Neuronal stem cell (in vitro differentiated cells): ENCODE data around the gene KRT80.

Source experiments
- DNase-seq: peaks from one replicate; pipeline ENCODE4 v3.0.0-alpha.2; 2013; ENCODE audit warnings: low spot score
- H2AFZ ChIP-seq: one replicate; pipeline ENCODE4 v1.6.1; 2013; ENCODE audit warnings: mild to moderate bottlenecking, low read length, inconsistent platforms
- H2AK5ac ChIP-seq: 2 replicates; pipeline ENCODE4 v1.6.1; 2013; ENCODE audit warnings: low read depth, mild to moderate bottlenecking, inconsistent platforms, low read length, moderate library complexity, mixed read lengths
- H2BK120ac ChIP-seq: 2 replicates; pipeline ENCODE4 v1.6.1; 2013; ENCODE audit warnings: low read depth, mild to moderate bottlenecking, inconsistent platforms, low read length, moderate library complexity, mixed read lengths
- H2BK12ac ChIP-seq: one replicate; pipeline ENCODE4 v1.6.1; 2013; ENCODE audit warnings: low read length, inconsistent platforms
- H2BK15ac ChIP-seq: 2 replicates; pipeline ENCODE4 v1.6.1; 2013; ENCODE audit warnings: mild to moderate bottlenecking, low read length, inconsistent platforms, mixed read lengths
- H2BK5ac ChIP-seq: one replicate; pipeline ENCODE4 v1.6.1; 2013; ENCODE audit warnings: inconsistent platforms, mild to moderate bottlenecking, low read length, moderate library complexity
- H3K14ac ChIP-seq: one replicate; pipeline ENCODE4 v1.6.1; 2013; ENCODE audit warnings: low read length, inconsistent platforms
- H3K18ac ChIP-seq: 2 replicates; pipeline ENCODE4 v1.6.1; 2013; ENCODE audit warnings: low read length, inconsistent platforms
- H3K23ac ChIP-seq: 2 replicates; pipeline ENCODE4 v1.6.1; 2013; ENCODE audit warnings: low read depth, mild to moderate bottlenecking, mixed read lengths, low read length, inconsistent platforms; ENCODE audit not compliant: poor library complexity
- H3K27ac ChIP-seq: replicated peaks from 3 replicates; pipeline ENCODE4 v1.5.1; 2013; ENCODE audit warnings: low read length, inconsistent platforms
- H3K27me3 ChIP-seq, 3 experiments: 2 replicates each; pipeline ENCODE4 v1.6.1; 2013; ENCODE audit warnings: low read length in 3 of 3, mild to moderate bottlenecking in 2 of 3, inconsistent platforms in 1 of 3, low read depth in 1 of 3, mixed read lengths in 1 of 3, moderate library complexity in 1 of 3; ENCODE audit not compliant: control insufficient read depth in 3 of 3, insufficient read depth in 3 of 3
- H3K36me3 ChIP-seq, 2 donors: replicated peaks in 1 of 2; 2 replicates each; pipeline ENCODE4 v1.6.1; 2013; ENCODE audit warnings: low read length in 2 of 2; ENCODE audit not compliant: control insufficient read depth in 2 of 2, insufficient read depth in 2 of 2
- H3K4ac ChIP-seq: 2 replicates; pipeline ENCODE4 v1.6.1; 2013; ENCODE audit warnings: inconsistent platforms, mild to moderate bottlenecking, low read length, moderate library complexity
- H3K4me1 ChIP-seq, 2 donors: 1 replicate in 1 of 2; 2 replicates in 1 of 2; pipeline ENCODE4 v1.6.1; 2013; ENCODE audit warnings: low read length in 2 of 2, low read depth in 1 of 2; ENCODE audit not compliant: control insufficient read depth in 2 of 2, insufficient read depth in 1 of 2
- H3K4me2 ChIP-seq: one replicate; pipeline ENCODE4 v1.6.1; 2013; ENCODE audit warnings: mild to moderate bottlenecking, low read length, inconsistent platforms; ENCODE audit not compliant: insufficient read depth, poor library complexity, severe bottlenecking
- H3K4me3 ChIP-seq, 2 donors: 2 replicates each; pipeline ENCODE4 v1.5.1; 2013; ENCODE audit warnings: low read length in 2 of 2, mild to moderate bottlenecking in 2 of 2, inconsistent platforms in 1 of 2, moderate library complexity in 1 of 2
- H3K79me1 ChIP-seq: one replicate; pipeline ENCODE4 v1.6.1; 2013; ENCODE audit warnings: low read depth, mild to moderate bottlenecking, inconsistent platforms, low read length, moderate library complexity
- H3K9ac ChIP-seq: one replicate; pipeline ENCODE4 v1.6.1; 2013; ENCODE audit warnings: mild to moderate bottlenecking, low read depth, low read length, inconsistent platforms; ENCODE audit not compliant: poor library complexity
- H3K9me3 ChIP-seq, 2 donors: replicated peaks in 1 of 2; 2 replicates each; pipeline versions ENCODE3 to v1.6.1; 2013; ENCODE audit warnings: low read length in 2 of 2, mild to moderate bottlenecking in 2 of 2, inconsistent platforms in 1 of 2, low read depth in 1 of 2, mixed read lengths in 1 of 2, moderate library complexity in 1 of 2; ENCODE audit not compliant: control insufficient read depth in 2 of 2, insufficient read depth in 1 of 2
- H4K8ac ChIP-seq: one replicate; pipeline ENCODE4 v1.6.1; 2013; ENCODE audit warnings: low read depth, mild to moderate bottlenecking, inconsistent platforms, low read length, moderate library complexity
- H4K91ac ChIP-seq: one replicate; pipeline ENCODE4 v1.6.1; 2013; ENCODE audit warnings: low read length, low read depth, mild to moderate bottlenecking, inconsistent platforms; ENCODE audit not compliant: poor library complexity
- WGBS, 2 donors: extraction: QIAGEN DNeasy Blood & Tissue Kit; methylation state at CpG; one replicate each; pipeline ENCODE4 v1.1.7; 2013; ENCODE audit warnings: missing lambda C conversion rate in 2 of 2, mixed read lengths in 1 of 2; ENCODE audit not compliant: insufficient read length in 2 of 2, insufficient replicate concordance in 1 of 2; ENCODE audit errors: extremely low coverage in 2 of 2; 5-methylcytosine and 5-hydroxymethylcytosine counted together

Gene KRT80

DNA sequence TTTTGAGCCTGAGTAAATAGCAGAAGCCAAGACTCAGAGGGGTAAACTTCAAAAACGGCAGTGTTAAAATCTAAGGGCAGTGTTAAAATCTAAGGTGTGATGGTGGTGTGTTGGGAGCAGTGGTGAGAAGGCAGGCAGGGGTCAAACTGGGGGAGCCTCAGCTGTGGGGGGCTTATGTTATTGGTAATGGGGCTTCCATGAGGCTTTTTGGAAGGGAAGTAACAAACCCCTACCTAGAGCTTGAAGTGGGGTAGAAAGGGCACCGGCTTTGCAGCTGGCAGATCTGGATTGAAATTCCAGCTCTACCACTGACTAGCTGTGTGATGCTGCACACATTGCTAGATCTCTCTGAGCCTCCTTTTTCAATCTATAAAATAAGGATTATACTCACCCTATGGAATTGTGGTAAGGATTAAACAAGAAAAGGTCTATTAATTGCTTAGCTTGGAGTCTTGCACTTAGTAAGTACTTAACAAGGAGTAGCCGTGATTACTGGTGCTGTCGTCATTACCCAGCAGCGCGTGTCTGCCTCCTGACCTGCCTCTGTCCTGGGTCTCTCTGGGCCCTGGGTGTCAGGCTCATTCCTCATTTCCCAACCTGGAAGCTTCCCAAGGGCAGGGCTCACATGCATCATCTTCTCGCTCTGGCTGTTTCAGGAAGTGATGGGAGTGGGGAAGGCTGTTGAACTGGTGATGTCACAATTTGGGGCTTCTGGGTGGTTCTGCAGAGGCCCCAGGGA is 18.5 kb upstream of the KRT80 start:
- Histone ChIP-seq H3K4me1 (peaks cover 0 to 7% of the 10 kb centered on the region in 2 donors), H2BK5ac (peak overlapping the region; percentile 31), H3K9ac (no peak overlapping the region), H3K9me3 (peaks cover 0 to 2% of the 10 kb centered on the region in 2 donors), H3K36me3 (no peaks in the 10 kb centered on the region), H3K27me3 (peaks cover 0 to 31% (median 0%) of the 10 kb centered on the region in 3 experiments), H2BK12ac (no peak overlapping the region), H3K27ac (no peak overlapping the region), H3K4me3 (no peak overlapping the region), H3K14ac (no peak overlapping the region), H3K18ac (peak overlapping the region; percentile 22), H4K8ac (no peak overlapping the region), H2AK5ac (peak overlapping the region; percentile 43), H2BK15ac (no peak overlapping the region), H2AFZ (no peak overlapping the region), H3K79me1 (no peaks in the 10 kb centered on the region), H3K4me2 (no peak overlapping the region), H4K91ac (no peak overlapping the region), H3K23ac (no peak overlapping the region), H2BK120ac (no peak overlapping the region), H3K4ac (no peak overlapping the region)
- WGBS, 2 donors = no CpG with 5 or more reads among the region's 7 CpGs
- no peak for DNase-seq

DNA sequence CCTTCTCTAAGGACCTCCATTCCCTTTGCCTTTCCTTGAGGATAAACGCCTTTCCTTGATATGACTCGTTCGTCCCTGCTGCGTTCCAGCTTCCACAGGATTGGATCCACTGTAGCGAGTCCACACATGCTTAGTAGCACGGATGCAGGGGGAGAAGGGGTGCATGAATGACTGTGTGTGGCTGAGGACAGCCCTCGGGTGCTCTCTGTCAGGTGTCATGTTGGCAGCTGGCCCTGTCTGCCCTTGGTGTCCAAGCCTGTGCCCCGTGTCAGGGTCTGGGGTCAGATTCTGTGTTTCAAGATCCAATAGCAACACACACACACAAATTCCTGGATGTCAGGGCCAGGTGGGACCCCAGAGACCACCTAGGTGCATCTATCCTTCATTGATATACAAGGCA is 17.5 kb upstream of the KRT80 start:
- Histone ChIP-seq H2BK15ac (no peak overlapping the region), H3K9ac (no peak overlapping the region), H3K14ac (no peak overlapping the region), H4K91ac (no peak overlapping the region), H3K23ac (no peak overlapping the region), H3K4me3 (no peak overlapping the region), H3K79me1 (no peaks in the 10 kb centered on the region), H2AK5ac (no peak overlapping the region), H3K4ac (no peak overlapping the region), H3K18ac (peak overlapping the region; percentile 55), H2BK120ac (no peak overlapping the region), H2BK12ac (no peak overlapping the region), H2AFZ (no peak overlapping the region), H3K4me2 (no peak overlapping the region), H2BK5ac (no peak overlapping the region), H3K4me1 (peaks cover 0 to 7% of the 10 kb centered on the region in 2 donors), H3K27ac (no peak overlapping the region), H3K36me3 (no peaks in the 10 kb centered on the region), H3K27me3 (peaks cover 0 to 34% (median 0%) of the 10 kb centered on the region in 3 experiments), H3K9me3 (peaks cover 0 to 2% of the 10 kb centered on the region in 2 donors), H4K8ac (no peak overlapping the region)
- DNase-seq = no peak
- no CpG with 5 or more reads among the region's 8 CpGs for WGBS, 2 donors

GRCh38 chr12:52208424-52209165 is 16.8 kb upstream of the KRT80 start:
- Histone ChIP-seq H3K14ac (no peak overlapping the region), H2BK12ac (no peak overlapping the region), H3K4ac (no peak overlapping the region), H3K79me1 (no peaks in the 10 kb centered on the region), H3K9me3 (no peaks in the 10 kb centered on the region), H3K4me2 (no peak overlapping the region), H4K91ac (no peak overlapping the region), H2AK5ac (no peak overlapping the region), H2BK15ac (no peak overlapping the region), H2BK120ac (no peak overlapping the region), H3K36me3 (no peaks in the 10 kb centered on the region), H3K27me3 (peaks cover 0 to 35% (median 0%) of the 10 kb centered on the region in 3 experiments), H3K18ac (peak overlapping the region; percentile 13), H2AFZ (no peak overlapping the region), H3K4me1 (peaks cover 0 to 6% of the 10 kb centered on the region in 2 donors), H3K23ac (no peak overlapping the region), H4K8ac (peak overlapping the region; percentile 44), H3K27ac (no peak overlapping the region), H3K4me3 (no peak overlapping the region), H2BK5ac (no peak overlapping the region), H3K9ac (no peak overlapping the region)
- WGBS, 2 donors = no CpG with 5 or more reads among the region's 18 CpGs
- DNase-seq = no peak

DNA sequence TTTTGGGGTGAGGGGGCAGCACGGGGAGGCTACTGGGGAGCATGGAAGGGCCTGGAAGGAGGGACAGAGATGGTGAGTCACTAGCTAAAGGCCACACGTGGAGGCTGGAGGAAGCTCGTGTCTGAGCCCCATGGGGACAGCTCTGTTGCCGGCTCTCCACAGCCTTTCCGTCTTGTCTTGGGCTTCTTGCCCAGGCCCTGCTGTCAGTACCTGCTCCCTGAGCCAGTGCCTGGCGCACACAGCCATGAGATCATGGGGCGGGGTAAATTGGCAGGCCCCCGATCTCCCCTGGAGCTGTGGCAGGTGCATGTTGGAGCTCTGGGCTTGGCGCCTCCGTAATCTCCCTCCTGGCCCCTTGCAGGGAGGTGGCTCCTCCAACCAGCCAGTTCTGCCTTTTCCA is 16.1 kb upstream of the KRT80 start:
- WGBS, 2 donors = no CpG with 5 or more reads among the region's 10 CpGs
- Histone ChIP-seq H3K9me3 (no peaks in the 10 kb centered on the region), H3K27ac (no peak overlapping the region), H2AK5ac (peak overlapping the region; percentile 59), H2BK120ac (no peak overlapping the region), H3K9ac (no peak overlapping the region), H3K14ac (no peak overlapping the region), H2AFZ (no peak overlapping the region), H4K8ac (no peak overlapping the region), H3K27me3 (peaks cover 0 to 40% (median 0%) of the 10 kb centered on the region in 3 experiments), H3K4me1 (peaks cover 2 to 8% of the 10 kb centered on the region in 2 donors), H3K4ac (no peak overlapping the region), H3K4me3 (no peak overlapping the region), H4K91ac (no peak overlapping the region), H3K36me3 (no peaks in the 10 kb centered on the region), H3K4me2 (no peak overlapping the region), H3K23ac (no peak overlapping the region), H2BK15ac (no peak overlapping the region), H2BK12ac (no peak overlapping the region), H3K79me1 (no peaks in the 10 kb centered on the region), H2BK5ac (no peak overlapping the region), H3K18ac (no peak overlapping the region)
- no peak for DNase-seq
